GM10248 (cell line): ENCODE measurements around the gene ITPRID1.

Experiments
- CTCF ChIA-PET: fragments of 300-600 bp; sonication (Branson Sonifier 250); formaldehyde crosslinking; extraction: SDS; loops from one replicate; lab custom pipeline; 2021; ENCODE audit warnings: antibody characterized with exemption; lab: Yijun Ruan, JAX
- POLR2A ChIA-PET: fragments of 350-650 bp; sonication (Branson Sonifier 250); formaldehyde crosslinking; extraction: SDS; loops from one replicate; lab custom pipeline; 2020; ENCODE audit warnings: antibody characterized with exemption; lab: Yijun Ruan, JAX
- DNase-seq: peaks from one replicate; pipeline ENCODE4 v3.0.0; 2012; ENCODE audit errors: extremely low spot score
- TF ChIP-seq, protein P1 (sequence below): IDR thresholded peaks from 2 replicates; pipeline ENCODE4 v1.5.1; 2012; ENCODE audit warnings: mild to moderate bottlenecking, low read depth; ENCODE audit errors: extremely low read depth, missing control alignments, control extremely low read depth

ITPRID1 gene

DNA sequence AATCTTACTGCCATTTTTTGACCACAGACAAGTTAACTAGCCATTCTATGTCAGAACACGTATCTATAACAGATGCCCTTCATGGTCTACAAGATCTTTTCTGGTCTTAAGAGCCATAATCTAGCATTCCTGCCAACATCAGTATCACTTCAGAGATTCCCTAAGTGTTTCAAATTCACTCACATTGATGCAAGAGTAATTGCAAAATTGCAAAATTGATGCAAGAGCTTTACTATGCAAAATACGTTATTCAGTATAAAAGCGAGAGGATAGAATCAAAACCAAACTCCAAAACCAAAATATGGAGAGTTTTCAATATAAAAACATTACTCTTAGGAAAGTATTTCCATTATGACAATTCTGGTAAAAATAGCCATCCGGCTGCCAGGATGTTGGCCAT, 135.0 kb downstream of the ITPRID1 start:
- TF ChIP-seq, protein P1, sequence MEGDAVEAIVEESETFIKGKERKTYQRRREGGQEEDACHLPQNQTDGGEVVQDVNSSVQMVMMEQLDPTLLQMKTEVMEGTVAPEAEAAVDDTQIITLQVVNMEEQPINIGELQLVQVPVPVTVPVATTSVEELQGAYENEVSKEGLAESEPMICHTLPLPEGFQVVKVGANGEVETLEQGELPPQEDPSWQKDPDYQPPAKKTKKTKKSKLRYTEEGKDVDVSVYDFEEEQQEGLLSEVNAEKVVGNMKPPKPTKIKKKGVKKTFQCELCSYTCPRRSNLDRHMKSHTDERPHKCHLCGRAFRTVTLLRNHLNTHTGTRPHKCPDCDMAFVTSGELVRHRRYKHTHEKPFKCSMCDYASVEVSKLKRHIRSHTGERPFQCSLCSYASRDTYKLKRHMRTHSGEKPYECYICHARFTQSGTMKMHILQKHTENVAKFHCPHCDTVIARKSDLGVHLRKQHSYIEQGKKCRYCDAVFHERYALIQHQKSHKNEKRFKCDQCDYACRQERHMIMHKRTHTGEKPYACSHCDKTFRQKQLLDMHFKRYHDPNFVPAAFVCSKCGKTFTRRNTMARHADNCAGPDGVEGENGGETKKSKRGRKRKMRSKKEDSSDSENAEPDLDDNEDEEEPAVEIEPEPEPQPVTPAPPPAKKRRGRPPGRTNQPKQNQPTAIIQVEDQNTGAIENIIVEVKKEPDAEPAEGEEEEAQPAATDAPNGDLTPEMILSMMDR: no peak
- ChIA-PET POLR2A (no interaction called here), CTCF (no interaction called here)
- no peak for DNase-seq

DNA sequence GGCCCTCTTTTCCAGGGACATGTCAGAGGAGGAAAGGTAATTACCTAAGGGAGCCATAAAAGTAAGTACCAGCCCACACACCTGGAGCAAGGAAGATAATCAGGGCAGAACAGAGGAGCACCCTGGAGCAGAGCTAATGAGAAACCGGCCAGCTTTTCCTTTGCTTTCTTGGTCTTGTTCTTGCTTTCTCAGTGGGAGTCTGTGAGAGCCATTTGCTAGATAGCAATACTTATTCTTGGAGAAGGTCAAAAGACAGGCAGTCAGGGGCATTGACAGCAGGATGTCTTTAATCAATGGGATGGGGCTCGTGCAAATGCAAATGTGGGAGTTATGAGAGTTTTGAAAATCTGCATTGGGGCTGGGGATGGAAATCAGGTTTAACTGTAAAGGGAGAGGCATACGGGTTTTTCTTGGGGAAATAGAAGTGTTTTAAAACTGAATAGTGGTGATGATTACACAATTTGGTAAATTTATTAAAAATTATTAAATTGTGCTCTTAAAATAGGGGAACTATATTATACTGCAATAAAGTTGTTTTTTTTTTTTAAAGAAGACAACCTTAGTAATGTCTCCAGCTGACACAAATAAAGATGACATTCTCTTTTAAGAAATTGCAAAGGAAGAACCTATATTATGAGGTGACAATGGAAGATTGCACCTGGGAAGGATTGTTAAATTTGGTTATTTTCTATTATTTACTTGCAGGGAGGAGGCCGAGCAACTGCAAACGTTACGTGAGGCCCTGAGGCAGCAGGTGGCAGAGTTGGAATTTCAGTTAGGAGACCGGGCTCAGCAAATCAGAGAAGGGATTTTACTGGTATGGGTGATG, 137.6 kb downstream of the ITPRID1 start:
- POLR2A ChIA-PET: no interaction called here
- CTCF ChIA-PET: no interaction called here
- DNase-seq: no peak
- TF ChIP-seq, protein P1: no peak

DNA sequence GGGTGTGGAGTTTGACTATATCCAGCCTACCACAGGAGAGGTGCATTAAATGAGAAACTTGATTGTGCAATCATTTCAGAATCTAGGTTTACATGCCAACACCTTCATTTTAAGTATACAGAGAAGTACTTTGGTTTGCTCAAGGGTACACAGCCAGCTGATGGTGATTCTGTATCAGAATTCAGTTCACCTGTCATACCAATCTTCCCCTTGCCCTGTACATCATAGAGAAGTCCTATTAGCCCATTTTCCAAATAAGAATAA, 138.1 kb downstream of the ITPRID1 start:
- CTCF ChIA-PET: no interaction called here

DNA sequence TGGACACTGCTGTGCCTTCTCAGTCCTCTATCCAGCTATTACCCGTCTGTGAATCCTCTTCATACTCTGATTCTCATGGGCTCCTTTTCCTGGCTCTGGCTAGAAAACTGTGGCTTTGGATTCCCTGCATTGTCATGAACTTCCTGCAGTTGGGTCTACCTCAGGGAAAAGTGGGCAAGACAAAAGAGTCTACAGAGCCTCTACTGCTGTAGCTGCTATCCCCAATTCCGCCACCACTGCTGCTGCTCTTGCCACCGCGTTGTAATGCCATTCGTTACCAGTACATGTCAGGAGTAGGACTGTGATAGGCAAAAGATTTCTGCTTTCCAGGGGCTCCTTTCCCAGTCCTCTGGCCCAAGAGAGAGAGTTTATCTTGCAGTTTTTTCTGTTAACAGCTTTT, 149.2 kb downstream of the ITPRID1 start:
- TF ChIP-seq, protein P1: no peak
- ChIA-PET POLR2A (no interaction called here), CTCF (no interaction called here)
- DNase-seq: no peak

More for the DNA sequence above, 138.1 kb downstream of the ITPRID1 start:
- POLR2A ChIA-PET: no interaction called here
- TF ChIP-seq, protein P1: no peak
- DNase-seq: no peak

DNA sequence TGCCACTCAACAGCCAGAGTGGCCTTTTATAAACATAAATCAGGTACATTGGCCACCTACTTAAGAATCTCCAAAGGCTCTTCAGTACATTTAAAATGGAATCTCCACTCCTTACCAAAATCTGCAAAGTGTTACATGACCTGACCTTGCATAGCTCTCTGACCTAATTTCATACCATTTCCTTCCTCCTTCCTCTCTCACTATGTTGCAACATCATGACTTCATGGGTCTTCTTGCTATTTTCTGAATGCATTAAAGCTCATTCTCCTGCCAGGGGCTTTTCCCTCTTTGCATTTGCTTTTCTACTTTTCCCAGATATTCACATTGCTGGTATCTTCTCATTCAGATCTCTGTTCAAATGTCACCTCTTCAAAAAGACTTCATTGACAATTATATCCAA, 151.0 kb downstream of the ITPRID1 start:
- DNase-seq: no peak
- ChIA-PET CTCF (interaction anchor here (1.4 kb wide), 1 partner anchor 13 kb away, joined by 4 read pairs; no protein-coding TSS in a partner anchor), POLR2A (no interaction called here)
- TF ChIP-seq, protein P1: no peak

DNA sequence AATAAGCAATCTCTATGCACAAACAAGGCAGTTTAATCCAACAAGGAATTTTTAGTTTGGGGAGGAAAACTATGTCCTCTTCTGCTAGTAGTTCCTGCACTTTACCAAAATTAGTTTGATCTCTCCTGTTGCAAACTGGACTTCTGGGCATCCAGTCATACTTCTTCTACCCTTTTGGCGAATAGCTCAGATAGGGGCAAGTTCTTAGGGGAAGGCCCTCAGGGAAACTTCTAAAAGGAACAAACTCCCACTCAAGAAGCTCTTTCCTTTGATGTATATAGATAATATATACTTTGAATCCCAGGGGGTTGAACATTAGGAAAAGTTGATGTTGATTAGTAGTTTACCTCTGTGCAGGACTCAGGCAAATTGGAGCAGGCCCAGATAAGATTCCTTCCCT, 151.7 kb downstream of the ITPRID1 start:
- ChIA-PET CTCF (interaction anchor here (1.4 kb wide), 1 partner anchor 12 kb away, joined by 4 read pairs; no protein-coding TSS in a partner anchor), POLR2A (no interaction called here)
- no peak for DNase-seq
- TF ChIP-seq, protein P1: no peak
